K562 (cell line): Measurements from ENCODE around the gene GORASP2.

Source experiments
- SPI1 ChIP-seq: IDR thresholded peaks from 2 replicates; pipeline ENCODE4 v1.6.1; 2011; ENCODE audit warnings: low read depth, low read length, control low read depth, borderline replicate concordance
- ZNF707 ChIP-seq: fragments of 250-450 bp; sonication (Bioruptor Pico); conservative IDR thresholded peaks from 2 replicates; pipeline ENCODE4 v1.8.0; 2022; ENCODE audit warnings: inconsistent platforms, mild to moderate bottlenecking, moderate library complexity

DNA sequence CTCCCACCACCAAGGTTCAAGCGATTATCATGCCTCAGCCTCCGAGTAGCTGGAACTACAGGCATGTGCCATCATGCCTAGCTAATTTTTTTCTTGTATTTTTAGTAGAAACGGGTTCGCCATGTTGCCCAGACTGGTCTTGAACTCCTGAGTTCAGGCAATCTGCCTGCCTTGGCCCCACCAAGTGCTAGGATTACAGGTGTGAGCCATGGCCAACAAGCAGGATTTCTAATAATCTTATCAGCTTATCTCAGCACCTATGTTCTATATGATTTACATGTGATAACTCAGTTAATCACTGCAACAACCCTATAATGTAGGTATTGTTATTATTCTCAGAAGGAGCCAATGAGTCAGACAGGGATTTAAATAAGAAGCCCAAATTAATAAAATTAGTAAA is 80.3 kb downstream of the GORASP2 start:
- TF ChIP-seq SPI1 (no peak), ZNF707 (no peak)
